Renal pelvis (tissue), 4 donors: Measurements from ENCODE around the gene TBCB. TPM values are rescaled to one million over a fixed set of nuclear protein-coding genes. Genes with fewer than 3 reads are reported as not detected.

Source experiments
- DNase-seq: peaks from one replicate; pipeline ENCODE4 v3.0.0-alpha.2; 2013
- polyA plus RNA-seq, 3 donors: library from polyadenylated mRNA; unstranded; fragments of 120-200 nt; gene quantifications; one replicate each; pipeline ENCODE4 v1.2.1, GENCODE V29; 2013; ENCODE audit not compliant: insufficient read length in 3 of 3

Gene TBCB
- polyA plus RNA-seq, 3 donors, result 110 to 149 (median 133) TPM

DNA sequence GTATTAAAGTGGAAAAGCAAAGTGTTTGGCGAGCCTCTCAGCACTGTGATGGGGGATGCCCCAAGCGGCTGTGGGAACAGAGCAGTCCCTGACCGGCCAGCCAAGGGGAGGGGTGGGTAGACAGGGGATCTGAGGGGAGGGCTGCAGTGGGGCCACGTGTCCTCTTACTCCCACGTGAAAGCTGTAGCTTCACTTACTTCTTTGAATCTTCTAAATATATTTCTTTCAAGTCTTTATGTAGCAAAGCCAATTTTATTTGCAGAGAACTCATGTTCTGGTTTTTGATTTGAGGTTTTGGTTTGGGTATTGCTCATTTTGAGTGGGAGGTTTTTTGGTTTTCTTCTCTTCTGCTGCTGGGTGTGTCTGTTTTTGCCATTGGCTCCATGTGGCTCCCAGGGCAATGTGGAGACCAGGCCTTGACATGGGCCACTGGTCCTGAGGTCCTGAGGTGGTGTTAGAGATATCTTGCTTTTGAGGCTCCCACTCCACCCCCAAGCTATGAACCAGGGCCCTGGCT is 22.1 kb upstream of the TBCB start:
- DNase-seq, result no peak

DNA sequence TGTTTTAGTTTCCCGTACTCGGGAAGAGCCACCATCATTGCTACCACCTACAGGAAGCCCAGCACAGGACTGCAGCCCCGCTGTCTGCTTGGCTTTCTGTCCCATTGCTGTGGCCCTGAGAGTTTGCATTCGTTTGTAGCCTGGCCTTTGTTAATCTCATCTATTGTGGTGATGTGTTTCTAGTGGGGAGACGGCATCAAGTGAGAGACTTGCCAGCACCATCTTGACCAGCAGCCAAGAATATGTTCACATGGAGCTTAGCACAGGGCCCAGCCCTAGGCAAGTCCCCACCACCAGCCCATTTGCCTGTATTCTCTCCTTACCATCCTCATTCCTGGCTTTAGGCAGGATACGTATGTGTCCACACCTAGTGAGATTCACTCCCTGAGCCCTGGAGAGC is 21.6 kb upstream of the TBCB start:
- DNase-seq, result no peak

DNA sequence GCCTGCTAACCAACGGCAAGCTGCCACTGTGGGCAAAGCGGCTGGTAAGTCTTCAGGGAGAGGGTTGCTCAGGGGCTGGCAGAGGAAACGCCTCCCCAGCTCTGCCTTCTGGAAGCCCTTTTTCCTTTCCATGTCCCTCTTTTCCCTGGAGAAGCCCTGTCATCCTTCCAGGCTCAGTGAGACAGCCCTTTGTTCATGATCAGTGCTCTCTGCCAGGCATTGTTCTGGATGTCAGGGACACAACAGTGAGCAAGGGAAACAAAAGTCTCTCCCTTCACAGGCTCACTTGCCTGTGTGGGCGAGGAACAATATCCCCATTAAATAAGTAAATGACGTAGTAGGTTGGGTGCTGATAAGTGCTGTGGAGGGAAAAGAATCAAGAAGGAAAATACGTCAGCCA is 18.2 kb upstream of the TBCB start:
- no peak for DNase-seq

DNA sequence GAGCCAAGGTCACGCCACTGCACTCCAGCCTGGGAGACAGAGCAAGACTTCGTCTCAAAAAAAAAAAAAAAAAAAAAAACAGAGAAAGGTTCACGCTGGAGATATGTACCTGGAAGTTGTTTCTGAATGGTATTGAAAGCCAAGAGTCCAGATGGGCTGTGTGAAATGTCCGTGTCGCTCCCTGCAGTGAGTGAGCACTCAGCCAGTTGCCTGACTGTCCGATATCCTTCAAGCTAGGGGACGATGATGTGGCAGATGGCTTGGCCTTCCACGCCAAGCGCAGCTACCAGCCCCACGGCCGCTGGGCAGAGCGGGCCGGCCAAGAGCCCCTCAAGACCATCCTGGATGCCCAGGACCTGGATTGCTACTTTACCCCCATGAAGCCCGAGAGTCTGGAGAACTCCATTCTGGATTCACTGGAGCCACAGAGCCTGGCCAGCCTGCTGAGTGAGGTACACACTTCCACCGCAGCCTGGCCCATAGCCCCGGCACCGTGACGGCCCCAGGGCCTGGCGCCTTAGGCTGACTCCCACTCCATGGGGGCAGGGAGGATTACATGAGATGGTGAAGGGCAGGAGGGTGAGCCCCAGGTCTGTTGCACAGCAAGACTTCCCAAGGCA is 16.0 kb upstream of the TBCB start:
- DNase-seq, result no peak

DNA sequence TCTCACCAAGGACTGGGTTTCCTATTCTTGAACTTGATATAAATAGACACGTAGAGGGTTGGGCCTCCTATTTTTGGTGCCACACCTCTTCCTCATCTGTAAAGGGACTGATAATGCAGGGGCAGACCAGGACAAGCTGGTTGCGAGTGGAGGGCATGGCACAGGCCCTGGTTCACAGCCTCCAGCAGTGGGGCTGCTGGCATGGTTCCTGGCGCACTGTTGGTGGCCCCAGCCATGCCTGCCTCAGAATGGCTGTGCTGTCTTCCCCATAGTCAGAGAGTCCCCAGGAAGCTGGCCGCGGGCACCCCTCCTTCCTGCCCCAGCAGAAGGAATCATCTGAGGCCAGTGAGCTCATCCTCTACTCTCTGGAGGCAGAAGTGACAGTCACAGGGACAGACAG is 14.8 kb upstream of the TBCB start:
- DNase-seq, result no peak

DNA sequence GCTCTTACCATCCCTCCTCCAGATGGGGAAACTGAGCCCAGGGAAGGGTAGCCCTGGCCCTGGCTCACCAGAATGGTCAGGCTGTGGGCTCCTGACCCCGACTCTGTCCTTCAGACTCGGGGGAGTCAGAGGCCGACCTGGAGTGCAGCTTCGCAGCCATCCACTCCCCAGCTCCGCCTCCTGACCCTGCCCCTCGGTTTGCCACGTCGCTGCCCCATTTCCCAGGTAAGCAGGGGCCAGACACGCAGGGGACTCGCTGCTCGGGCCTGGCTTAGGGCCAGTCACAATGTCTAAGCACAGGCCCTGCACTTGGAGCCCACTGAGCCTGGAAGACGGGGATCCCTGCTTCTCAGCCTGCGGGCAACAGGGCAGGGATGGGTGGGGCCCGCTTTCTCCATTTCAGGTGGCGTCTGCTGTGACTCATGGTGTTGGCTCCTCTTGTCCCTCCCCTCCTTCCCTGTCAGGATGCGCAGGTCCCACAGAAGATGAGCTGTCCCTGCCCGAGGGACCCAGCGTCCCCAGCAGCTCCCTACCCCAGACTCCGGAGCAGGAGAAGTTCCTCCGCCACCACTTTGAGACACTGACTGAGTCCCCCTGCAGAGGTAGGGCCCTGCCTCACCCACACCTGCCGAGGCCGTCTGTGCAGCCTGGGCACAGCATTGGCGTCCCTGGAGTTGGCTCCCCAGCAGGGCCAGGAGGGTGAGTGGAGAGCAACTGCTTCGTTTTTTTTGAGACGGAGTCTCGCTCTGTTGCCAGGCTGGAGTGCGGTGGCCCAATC is 13.5 kb upstream of the TBCB start:
- DNase-seq, result no peak

DNA sequence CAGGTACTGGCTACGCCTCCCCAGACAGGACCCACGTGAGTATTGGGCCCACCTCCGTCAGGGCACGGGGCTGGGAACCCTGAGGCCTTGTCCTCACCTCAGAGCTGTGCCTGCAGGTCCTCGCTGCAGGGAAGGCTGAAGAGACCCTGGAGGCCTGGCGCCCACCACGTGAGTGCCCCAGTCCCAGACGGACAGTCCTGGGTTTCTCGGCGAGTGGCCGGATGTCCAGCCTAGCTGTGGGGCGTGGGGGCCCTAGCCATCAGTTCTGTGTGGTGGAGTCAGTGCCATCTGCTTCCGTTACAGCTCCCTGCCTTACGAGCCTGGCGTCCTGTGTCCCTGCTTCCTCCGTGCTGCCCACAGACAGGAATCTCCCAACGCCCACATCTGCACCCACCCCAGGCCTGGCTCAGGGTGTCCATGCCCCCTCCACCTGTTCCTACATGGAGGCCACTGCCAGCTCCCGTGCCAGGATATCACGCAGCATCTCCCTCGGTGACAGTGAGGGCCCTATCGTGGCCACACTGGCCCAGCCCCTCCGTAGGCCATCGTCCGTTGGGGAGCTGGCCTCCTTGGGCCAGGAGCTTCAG is 12.1 kb upstream of the TBCB start:
- DNase-seq, result no peak

DNA sequence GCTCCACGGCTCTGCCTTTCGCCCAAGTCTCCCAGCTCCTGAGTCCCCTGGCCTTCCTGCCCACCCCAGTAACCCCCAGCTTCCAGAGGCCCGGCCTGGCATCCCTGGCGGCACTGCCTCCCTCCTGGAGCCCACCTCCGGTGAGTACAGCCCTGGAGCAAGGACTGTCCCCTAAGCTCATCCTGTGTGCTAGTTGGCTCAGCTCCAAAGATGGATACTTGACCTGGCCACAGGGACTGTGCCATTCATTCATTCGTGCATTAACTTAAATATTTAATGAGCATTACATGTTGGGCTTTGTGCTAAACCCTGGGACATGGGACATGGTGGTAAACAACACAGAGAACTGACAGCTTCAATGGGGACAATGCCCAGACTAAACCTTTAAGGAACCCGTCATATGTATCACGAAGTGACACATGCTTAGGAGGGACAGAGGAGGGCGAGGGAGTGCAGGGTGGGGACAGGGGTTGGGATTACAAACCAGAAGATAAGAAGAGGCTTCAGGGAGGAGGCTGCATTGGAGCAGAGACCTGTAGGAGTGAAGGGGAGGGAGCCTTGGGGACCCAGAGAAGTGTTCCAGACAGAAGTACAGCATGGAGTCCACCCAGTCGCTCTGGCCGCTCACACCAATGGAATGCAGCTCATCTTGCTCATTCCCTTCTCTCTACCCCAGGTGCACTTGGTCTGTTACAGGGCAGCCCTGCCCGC is 11.3 kb upstream of the TBCB start:
- no peak for DNase-seq

DNA sequence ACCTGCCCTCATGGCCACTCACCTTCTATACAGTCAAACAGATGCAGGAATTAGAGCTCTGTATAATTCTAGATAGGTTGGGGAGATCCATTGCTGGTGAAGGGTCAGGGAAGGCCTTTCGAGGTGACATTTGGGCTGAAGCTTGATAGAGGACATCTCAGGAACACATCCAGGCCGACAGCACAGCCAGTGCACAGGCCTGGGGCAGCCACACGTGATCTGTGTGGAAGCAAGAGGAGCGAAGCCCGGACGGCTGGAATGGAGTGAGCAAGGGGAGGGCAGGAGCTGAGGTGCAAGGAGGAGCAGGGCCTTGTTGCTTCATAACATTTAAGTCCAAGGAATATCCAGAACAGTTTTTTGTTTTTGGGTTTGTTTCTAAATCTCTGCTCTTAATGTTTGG is 8.8 kb upstream of the TBCB start:
- no peak for DNase-seq

DNA sequence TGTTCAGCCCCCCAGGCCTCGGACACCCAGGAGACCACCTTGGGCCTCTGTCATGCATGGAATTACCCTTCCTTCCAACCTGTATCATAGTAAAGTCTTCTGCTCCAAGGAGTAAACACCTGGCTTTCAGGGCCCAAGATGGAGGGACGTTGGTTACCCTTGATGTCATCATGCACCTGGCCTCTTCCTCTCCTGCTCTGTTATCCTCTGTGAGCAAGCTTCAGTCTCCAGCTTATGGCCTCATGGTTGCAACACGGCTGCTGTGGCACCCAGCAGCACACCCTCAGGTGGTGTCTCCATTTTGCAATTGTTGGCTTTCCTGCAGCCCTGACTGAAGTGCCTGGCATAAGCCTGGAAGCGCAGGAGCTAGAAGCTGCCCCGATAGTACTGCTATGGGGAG is 8.3 kb upstream of the TBCB start:
- no peak for DNase-seq

DNA sequence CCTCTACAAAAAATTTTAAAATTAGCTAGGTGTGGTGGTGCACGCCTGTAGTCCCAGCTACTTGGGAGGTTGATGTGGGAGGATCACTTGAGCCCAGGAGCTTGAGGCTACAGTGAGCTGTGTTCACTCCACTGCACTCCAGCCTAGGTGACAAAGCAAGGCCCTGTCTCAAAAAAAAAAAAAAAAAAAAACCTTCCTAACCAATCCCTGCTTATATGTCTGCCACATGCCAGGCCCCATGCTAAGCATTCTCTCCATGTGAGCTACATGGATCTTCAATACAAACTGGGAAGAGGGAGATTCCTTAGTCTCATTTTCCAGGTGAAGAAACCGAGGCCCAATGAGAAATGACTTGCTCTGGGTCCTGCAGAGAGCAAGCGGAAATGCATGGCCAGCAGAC is 6.6 kb upstream of the TBCB start:
- no peak for DNase-seq

DNA sequence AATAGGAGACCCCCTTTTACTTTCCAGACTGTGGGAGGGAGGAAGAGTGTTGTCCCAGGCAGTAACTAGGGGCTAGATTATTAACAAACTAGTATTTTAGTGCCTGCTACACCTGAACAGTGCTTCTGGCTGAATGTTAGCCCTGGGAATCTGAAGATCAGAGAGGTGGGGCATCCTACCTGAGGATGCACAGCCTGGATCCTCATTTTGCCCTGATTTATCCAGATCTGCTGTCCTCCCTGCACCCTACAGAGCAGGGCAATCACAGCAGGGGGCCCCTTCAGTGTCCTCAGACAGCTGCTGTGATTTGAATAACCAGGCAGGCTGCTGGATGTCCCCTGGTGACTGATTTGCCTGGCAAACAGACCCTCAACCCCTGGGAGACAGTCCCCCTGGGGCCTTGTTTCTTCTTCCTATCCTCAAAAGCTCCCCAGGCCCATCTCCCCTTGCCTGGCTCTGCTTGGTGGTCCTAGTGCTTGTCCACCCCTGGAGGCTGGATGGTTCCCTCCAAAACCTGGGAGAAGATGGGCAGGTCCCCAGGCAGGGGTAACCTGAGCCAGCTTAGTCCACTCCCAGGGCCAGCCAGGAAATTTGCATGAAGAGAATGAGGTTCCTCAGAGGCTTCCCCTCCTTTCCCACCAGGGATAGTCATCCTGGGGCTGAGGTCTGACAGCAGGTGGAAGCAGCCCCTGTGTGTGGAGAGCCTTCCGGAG is 4.6 kb upstream of the TBCB start, which contains the start of gene OVOL3:
OVOL3 (plus strand) TSS at position 657 of the 713 bp plus-strand sequence. CDS start 60 bp downstream, outside the sequence.
- no peak for DNase-seq

DNA sequence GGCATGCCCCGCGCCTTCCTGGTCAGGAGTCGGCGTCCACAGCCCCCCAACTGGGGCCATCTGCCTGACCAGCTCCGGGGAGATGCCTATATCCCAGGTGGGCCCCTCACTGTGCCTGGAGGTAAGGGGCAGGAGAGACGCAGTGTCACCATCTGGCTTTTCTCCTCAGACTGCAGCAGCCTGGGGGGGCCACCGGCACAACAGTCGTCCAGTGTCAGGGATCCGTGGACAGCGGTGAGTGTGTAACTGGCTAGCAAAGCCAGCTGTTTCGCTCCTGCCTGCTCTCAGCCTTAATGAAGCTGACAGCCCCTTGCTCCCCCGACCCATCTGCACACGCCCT is 4.1 kb upstream of the TBCB start:
- no peak for DNase-seq

DNA sequence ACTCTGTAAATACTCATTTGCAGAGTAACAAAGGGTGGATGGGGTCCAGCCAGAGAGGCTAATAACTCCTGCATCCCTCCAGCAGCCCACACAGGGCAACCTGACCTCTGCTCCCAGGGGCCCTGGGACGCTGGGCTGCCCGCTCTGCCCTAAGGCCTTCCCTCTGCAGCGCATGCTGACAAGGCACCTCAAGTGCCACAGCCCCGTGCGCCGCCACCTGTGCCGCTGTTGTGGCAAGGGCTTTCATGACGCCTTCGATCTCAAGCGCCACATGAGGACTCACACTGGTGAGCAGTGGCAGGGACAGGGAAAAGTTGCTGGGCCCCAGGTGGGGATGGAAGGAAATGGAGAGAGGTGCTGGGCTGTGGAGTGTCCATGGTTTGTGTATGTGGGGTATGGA is 2.6 kb upstream of the TBCB start:
- DNase-seq, result no peak

DNA sequence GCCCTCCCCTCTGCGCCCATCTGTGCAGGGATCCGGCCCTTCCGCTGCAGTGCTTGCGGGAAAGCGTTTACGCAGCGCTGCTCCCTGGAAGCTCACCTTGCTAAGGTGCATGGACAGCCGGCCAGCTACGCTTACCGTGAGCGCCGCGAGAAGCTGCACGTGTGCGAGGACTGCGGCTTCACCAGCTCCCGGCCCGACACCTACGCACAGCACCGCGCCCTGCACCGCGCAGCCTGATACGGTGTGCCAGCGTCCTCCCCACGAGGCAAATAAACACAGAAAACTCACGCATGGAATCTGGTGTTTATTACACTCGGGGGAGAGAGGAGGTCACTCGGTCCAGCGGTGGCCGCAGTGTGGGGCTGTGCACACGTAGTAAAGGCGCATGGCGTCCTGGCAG is 1.8 kb upstream of the TBCB start:
- no peak for DNase-seq

DNA sequence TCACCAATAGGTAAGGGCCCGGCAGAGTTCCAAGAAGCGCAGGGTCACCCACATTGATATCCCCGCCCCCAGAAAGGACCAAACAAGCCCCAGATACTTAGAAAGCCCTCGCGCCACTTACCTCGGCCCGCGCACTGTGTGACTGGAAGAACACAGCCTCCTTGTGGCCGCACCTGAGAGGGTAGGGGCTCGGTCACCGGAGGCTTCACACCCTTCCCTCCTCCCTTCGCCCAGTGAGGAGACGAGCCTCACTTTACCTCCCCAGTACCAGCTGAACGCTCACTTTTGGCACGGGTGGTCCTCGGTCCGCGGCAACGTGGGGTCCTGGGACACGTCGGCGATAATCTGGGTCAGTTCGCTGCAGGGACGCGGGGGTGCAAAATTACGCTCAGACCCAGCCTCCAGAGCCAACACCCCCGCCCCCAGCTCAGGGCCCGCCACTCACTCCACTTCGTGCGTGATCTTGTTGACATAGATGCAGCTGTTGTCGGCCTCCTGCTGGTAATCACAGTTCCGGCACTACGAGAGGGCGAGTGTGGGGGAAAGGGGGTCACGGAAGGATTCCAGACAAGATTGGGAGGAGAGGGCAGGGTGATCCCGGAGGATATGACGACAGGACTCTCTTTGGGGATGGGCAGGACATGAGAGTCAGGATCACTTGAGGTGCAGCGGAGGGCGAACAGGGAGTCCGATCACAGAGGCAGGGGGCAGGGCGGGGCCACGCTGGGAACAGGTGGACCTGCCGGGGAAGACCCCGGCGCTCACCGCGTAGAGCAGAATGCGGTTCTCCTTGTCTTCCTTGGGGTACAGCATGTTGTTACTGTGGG is 1.2 kb upstream of the TBCB start:
- peak; percentile 16 for DNase-seq

DNA sequence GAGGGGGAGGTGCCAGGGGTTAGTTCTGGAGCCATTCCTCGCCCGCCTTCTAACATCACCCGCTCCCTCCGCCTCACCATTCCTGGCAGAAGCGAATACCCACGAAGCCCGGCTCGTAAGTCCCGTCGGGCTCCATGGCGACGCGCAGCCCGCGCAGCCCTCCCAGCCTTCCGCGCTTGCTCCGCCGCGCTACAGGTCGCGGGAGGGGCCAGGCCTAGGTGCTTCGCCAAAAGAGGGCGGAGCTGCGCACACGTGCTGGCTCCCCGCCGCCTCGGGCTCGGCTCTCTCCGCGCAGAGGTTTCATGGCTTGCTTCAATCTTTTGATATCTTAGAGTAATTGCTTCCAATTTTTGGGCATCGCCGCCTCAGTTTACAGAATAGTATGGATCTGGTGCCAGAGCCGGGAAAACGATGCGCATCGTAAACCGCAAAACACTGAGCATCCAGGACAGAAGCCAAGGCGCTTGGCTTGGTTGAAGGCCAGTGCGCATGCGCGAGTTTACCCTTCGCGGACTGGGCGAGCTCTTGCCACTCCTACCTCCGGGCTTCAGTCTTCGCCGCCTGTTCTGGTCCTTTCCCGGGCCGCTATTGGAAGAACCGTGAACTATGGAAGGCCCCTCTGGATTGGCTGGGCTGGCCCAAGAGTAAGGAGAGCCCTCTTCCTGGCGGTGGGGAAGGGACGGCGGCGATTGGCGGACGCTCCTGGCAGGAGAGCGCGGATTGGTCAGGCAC is 381 bp upstream of the TBCB start, which contains the start of gene POLR2I:
POLR2I (minus strand) TSS at position 155 of the 732 bp plus-strand sequence; CDS start at position 136, 19 bp downstream.
- DNase-seq, result peak; percentile 100

DNA sequence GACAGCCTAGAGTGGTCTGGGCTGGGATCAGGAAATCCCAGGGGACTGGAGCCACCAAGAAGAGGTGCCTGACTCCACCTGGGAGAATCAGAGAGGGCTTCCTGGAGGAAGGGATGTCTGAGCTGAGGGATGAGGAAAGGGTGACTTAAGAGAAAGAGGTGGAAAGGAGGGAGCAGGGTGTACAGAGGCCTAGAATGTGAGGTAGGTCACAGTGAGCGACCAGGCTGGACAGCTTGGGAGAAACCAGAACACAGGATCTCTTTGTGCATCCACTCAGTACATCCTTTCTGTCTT is 1.0 kb downstream of the TBCB start:
- DNase-seq, result no peak

DNA sequence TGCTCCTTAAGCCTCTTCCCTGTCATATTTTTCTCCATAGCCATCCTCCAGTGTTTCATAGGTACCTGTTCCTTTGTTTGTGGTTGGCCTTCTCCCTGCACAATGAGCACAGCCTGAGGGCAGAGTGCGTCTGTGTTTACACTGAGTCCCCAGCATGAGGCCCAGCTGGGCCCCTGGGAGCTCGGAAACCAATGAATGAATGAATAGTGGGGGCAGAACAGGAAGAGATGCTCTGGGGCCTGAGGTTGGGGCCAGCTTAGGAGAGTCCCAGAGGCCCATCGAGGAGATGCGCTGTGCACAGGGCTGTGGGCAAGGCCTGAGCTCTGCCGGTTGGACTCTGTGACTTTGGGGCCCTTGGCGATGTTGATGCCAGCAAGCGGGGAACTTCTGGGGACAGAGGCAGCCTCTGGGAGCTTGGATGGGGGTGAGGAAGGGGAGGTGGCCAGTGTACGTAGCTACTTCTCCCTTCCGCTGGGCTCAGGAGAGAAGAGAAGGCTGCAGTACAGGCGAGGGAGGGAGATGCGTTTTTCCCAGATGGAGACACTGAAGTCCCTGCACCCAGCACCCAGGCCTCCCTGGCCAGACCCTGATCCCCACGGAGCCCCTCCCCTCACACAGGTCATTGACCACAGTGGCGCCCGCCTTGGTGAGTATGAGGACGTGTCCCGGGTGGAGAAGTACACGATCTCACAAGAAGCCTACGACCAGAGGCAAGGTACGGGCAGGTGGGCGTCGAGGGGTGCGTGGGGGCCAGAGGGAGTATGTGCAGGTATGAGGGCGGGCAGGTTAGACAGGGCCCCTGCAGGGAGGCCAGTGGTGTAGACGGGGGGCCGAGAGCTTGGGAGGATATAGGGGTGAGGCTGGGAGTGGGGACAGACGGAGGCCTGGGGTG is 5.1 kb downstream of the TBCB start:
- no peak for DNase-seq
